ENCODE data around the gene RBFOX2.

DNA sequence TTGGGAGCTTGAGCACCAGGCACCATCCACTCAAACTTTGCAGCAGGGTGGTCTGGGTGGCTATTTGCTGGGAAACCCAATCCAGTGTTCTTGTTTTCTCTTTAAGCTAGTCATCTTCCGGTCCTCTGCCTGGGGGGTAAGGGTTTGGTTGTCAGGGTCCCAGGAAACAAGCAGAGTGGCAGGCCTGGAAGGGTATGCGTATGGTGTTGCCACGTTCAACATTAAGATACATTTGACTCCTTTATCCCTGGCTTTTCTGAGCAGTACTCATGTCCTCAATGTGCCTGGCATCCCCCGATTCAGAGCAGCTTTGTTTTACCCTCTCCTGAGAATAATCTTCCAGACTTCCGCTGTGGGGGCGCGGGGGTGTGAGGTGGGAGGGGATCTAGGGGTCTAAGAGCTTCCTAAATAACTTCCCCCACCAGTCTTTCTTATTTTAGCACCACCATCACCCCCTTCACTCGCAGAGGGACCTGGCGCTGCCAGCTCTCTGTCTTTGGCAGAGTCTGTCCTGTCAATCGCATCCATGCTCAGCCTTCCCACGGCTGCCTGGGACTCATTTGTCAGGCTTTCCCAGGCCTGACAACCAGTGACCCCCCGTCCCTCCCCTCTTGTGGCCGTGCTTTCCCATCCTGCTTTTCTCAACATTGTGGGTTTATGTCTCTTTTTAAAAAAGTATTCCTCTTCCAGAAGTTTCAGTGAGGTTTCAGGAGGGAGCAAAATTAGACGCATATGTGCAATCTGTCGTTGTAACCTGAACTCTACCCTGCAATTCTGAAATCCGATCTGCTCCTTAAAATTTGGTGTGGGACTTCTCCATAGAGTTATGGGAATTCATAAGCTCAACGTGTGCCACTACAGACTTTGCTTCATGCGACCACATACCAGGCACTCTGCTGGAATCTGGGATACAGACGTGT, 27.0 kb upstream of the RBFOX2 start:
- no peak for TF ChIP-seq CTCF (IDR thresholded peaks at IDR 0.05; ENCODE audit: low read depth, low read length)
- no peak for TF ChIP-seq POLR2A (IDR thresholded peaks at IDR 0.05; ENCODE audit: extremely low read depth, insufficient read length)
